K562 (cell line): Measurements from ENCODE around the gene LRRIQ4. TPM values are rescaled to one million over a fixed set of nuclear protein-coding genes. Genes with fewer than 3 reads are reported as not detected.
A peak's percentile ranks its signal among the peaks of the same experiment; 100 is the strongest.

Experiments used
- ATAC-seq: fragments of 200-7000 bp; cut with Tn5 transposase; 3 replicates; pipeline ENCODE4 v1.9.1; 2020; ENCODE audit warnings: moderate library complexity
- BruUV-seq: library from RNA; stranded (reverse); fragments of 400-500 nt; replicated peaks from 2 replicates; lab custom pipeline; 2021; lab: Mats Ljungman, UMichigan
- CTCF ChIA-PET: fragments of 300-600 bp; formaldehyde crosslinking; extraction: SDS; loops from one replicate; lab custom pipeline; 2021; ENCODE audit warnings: low intra/inter-chr PET ratio; lab: Yijun Ruan, JAX
- POLR2A ChIA-PET: fragments of 300-600, 350-650 bp; sonication (Branson Sonifier 250); formaldehyde crosslinking; extraction: SDS; loops from one replicate; lab custom pipeline; 2021; ENCODE audit warnings: antibody characterized with exemption, inconsistent platforms; lab: Yijun Ruan, JAX
- DNase-seq, 4 experiments: peaks; one replicate each; pipeline versions ENCODE4 v3.0.0 to v3.0.0-alpha.2; 2011 to 2018; ENCODE audit warnings: low spot score in 3 of 4, mixed read lengths in 3 of 4; ENCODE audit errors: extremely low read depth in 1 of 4
- FAIRE-seq: peaks from 2 replicates; lab custom pipeline; 2011; peaks lifted over from hg19 to GRCh38; lab: Jason Lieb, UNC
- H2AFZ ChIP-seq: 2 replicates; pipeline ENCODE4 v1.6.0; 2011; ENCODE audit warnings: low read depth, low read length, control low read depth, inconsistent platforms
- H3K27ac ChIP-seq: fragments of 200-600 bp; 3 replicates; pipeline ENCODE4 v1.8.0; 2011; ENCODE audit warnings: low read depth, mild to moderate bottlenecking, control low read depth, inconsistent platforms, low read length, moderate library complexity, mixed read lengths; ENCODE audit errors: extremely low read depth
- H3K27me3 ChIP-seq, 2 experiments: fragments of 300-600 bp in 1 of 2; 2 replicates in 1 of 2; 3 replicates in 1 of 2; pipeline versions ENCODE4 v1.6.0 to v1.8.0; 2011; ENCODE audit warnings: inconsistent platforms in 2 of 2, low read length in 2 of 2, mild to moderate bottlenecking in 1 of 2, mixed read lengths in 1 of 2, moderate library complexity in 1 of 2; ENCODE audit not compliant: control insufficient read depth in 2 of 2, insufficient read depth in 2 of 2
- H3K36me3 ChIP-seq: fragments of 300-600 bp; 3 replicates; pipeline ENCODE4 v1.8.0; 2011; ENCODE audit warnings: mild to moderate bottlenecking, low read length, inconsistent platforms; ENCODE audit not compliant: control insufficient read depth, insufficient read depth
- H3K4me1 ChIP-seq, 2 experiments: fragments of 200-600 bp in 1 of 2; replicated peaks in 1 of 2; 2 replicates in 1 of 2; 3 replicates in 1 of 2; pipeline versions ENCODE4 v1.5.1 to v1.8.0; 2011; ENCODE audit warnings: inconsistent platforms in 2 of 2, low read length in 2 of 2, mild to moderate bottlenecking in 1 of 2, mixed read lengths in 1 of 2, moderate library complexity in 1 of 2; ENCODE audit not compliant: control insufficient read depth in 2 of 2, insufficient read depth in 2 of 2
- H3K4me2 ChIP-seq: 2 replicates; pipeline ENCODE4 v1.6.1; 2011; ENCODE audit warnings: low read length, control low read depth, inconsistent platforms, mixed read lengths; ENCODE audit not compliant: insufficient read depth
- H3K4me3 ChIP-seq: fragments of 200-600 bp; sonication (generic), shearing (Covaris generic); 2 replicates; pipeline ENCODE4 v1.5.1; 2016; ENCODE audit warnings: control low read depth, inconsistent platforms
- H3K79me2 ChIP-seq: fragments of 200-600 bp; 3 replicates; pipeline ENCODE4 v1.8.0; 2011; ENCODE audit warnings: low read length, inconsistent platforms; ENCODE audit not compliant: control insufficient read depth, insufficient read depth
- H3K9ac ChIP-seq, 2 experiments: 2 replicates each; pipeline versions ENCODE4 v1.6.0 to v1.6.1; 2011; ENCODE audit warnings: low read depth in 2 of 2, low read length in 2 of 2, control low read depth in 1 of 2, inconsistent platforms in 1 of 2, mild to moderate bottlenecking in 1 of 2, mixed read lengths in 1 of 2; ENCODE audit not compliant: insufficient read depth in 1 of 2
- H3K9me1 ChIP-seq: one replicate; pipeline ENCODE4 v1.6.0; 2011; ENCODE audit warnings: inconsistent platforms, mild to moderate bottlenecking, low read length, moderate library complexity; ENCODE audit not compliant: control insufficient read depth, insufficient read depth
- H3K9me3 ChIP-seq: replicated peaks from 2 replicates; pipeline ENCODE4 v1.5.1; 2011; ENCODE audit warnings: low read depth, low read length, inconsistent platforms; ENCODE audit not compliant: control insufficient read depth, insufficient read depth
- H4K20me1 ChIP-seq: replicated peaks from 2 replicates; pipeline ENCODE4 v1.6.1; 2011; ENCODE audit warnings: low read length, inconsistent platforms, mixed read lengths; ENCODE audit not compliant: control insufficient read depth, insufficient read depth
- ADNP ChIP-seq: fragments of 200-800 bp; sonication (Bioruptor generic); IDR thresholded peaks from 2 replicates; pipeline ENCODE4 v1.6.1; 2016; ENCODE audit warnings: missing genetic modification characterization, missing compliant biosample characterization
- BCL6 ChIP-seq: fragments of 250-450 bp; sonication (Bioruptor Pico); IDR thresholded peaks from 2 replicates; pipeline ENCODE4 v1.4.0; 2020
- CTBP1 ChIP-seq: fragments of 450-650 bp; IDR thresholded peaks from 2 replicates; pipeline ENCODE4 v1.6.1; 2016; ENCODE audit warnings: borderline replicate concordance
- E2F3 ChIP-seq: fragments of 250-450 bp; sonication (Bioruptor Pico); IDR thresholded peaks from 2 replicates; pipeline ENCODE4 v1.4.0; 2020; ENCODE audit warnings: mild to moderate bottlenecking
- HLTF ChIP-seq: fragments of 450-650 bp; IDR thresholded peaks from 2 replicates; pipeline ENCODE4 v1.6.1; 2016
- MTA1 ChIP-seq: fragments of 450-650 bp; IDR thresholded peaks from 2 replicates; pipeline ENCODE4 v1.6.1; 2017; ENCODE audit warnings: borderline replicate concordance
- POLR2H ChIP-seq: IDR thresholded peaks from 2 replicates; pipeline ENCODE4 v1.6.1; 2016; ENCODE audit warnings: missing genetic modification characterization, low read depth, mild to moderate bottlenecking, control low read depth, missing compliant biosample characterization, moderate library complexity
- POLR3A ChIP-seq: IDR thresholded peaks from 2 replicates; pipeline ENCODE4 v1.6.1; 2011; ENCODE audit warnings: borderline replicate concordance, mild to moderate bottlenecking, moderate library complexity; ENCODE audit not compliant: insufficient read length, insufficient read depth; ENCODE audit errors: extremely low read depth
- PTTG1 ChIP-seq: fragments of 450-650 bp; IDR thresholded peaks from 2 replicates; pipeline ENCODE4 v1.6.1; 2016; ENCODE audit warnings: low read depth, mild to moderate bottlenecking, missing genetic modification characterization, missing compliant biosample characterization
- RHOXF2B ChIP-seq: fragments of 250-450 bp; sonication (Bioruptor Pico); conservative IDR thresholded peaks from 2 replicates; pipeline ENCODE4 v1.5.1; 2021
- TBL1XR1 ChIP-seq, 2 experiments: IDR thresholded peaks; 2 replicates each; pipeline ENCODE4 v1.6.1; 2012; ENCODE audit warnings: improper control_type of control experiment in 2 of 2, low read length in 2 of 2, mild to moderate bottlenecking in 1 of 2
- ZNF3 ChIP-seq: fragments of 250-450 bp; sonication (Bioruptor Pico); IDR thresholded peaks from 2 replicates; pipeline ENCODE4 v1.5.0; 2021; ENCODE audit warnings: mild to moderate bottlenecking, moderate library complexity
- WGBS: fragments of 100-300 bp; shearing (Covaris generic); methylation state at CpG from one replicate; pipeline ENCODE4 v1.1.6; 2016; ENCODE audit warnings: low coverage, mixed read lengths; ENCODE audit not compliant: insufficient coverage; ENCODE audit errors: missing lambda C conversion rate; 5-methylcytosine and 5-hydroxymethylcytosine counted together
- in situ Hi-C: fragments of 300-500 bp; cut with MboI; formaldehyde crosslinking; loops from 4 replicates; pipeline ENCODE4 v1.15.0; 2018; ENCODE audit warnings: inconsistent platforms, mixed read lengths
- intact Hi-C: fragments of 100-400 bp; cut with micrococcal nuclease; formaldehyde crosslinking; loops from 2 replicates; pipeline ENCODE4 v1.14.2; 2022
- polyA plus RNA-seq, 8 experiments: library from polyadenylated mRNA; depleted of rRNA in 4 of 8; stranded (reverse) in 5 of 8; unstranded in 3 of 8; fragments of >200 nt; fragmentation: Nextera tagmentation in 2 of 8; fragmentation: Illumina TruSeq in 1 of 8; extraction: Ambion mirVana in 2 of 8; extraction: Trizol in 1 of 8; gene quantifications; 2 replicates each; pipeline versions ENCODE4 v1.2.1 to v1.2.3, GENCODE V29; 2011 to 2014; ENCODE audit warnings: inconsistent platforms in 1 of 8, missing spikeins in 1 of 8
- total RNA-seq, 7 experiments: library from RNA; depleted of rRNA in 6 of 7; stranded (reverse); fragments of >200 nt in 6 of 7; fragmentation: Illumina TruSeq in 2 of 7; extraction: Trizol in 2 of 7; gene quantifications; 2 replicates each; pipeline versions ENCODE4 v1.2.1 to v1.2.3, GENCODE V29; 2011 to 2021; ENCODE audit warnings: low replicate concordance in 1 of 7
- TF ChIP-seq, protein P1 (sequence below): IDR thresholded peaks from 2 replicates; pipeline ENCODE4 v1.6.1; 2012; ENCODE audit warnings: low read depth, low read length, improper control_type of control experiment, borderline replicate concordance
- TF ChIP-seq, protein P2 (sequence below): fragments of 250-450 bp; sonication (Bioruptor Pico); IDR thresholded peaks from 2 replicates; pipeline ENCODE4 v1.6.1; 2021; ENCODE audit warnings: mild to moderate bottlenecking
- TF ChIP-seq, protein P3 (sequence below): conservative IDR thresholded peaks from 2 replicates; pipeline ENCODE4 v1.6.1; 2011; ENCODE audit warnings: low read depth, mild to moderate bottlenecking, low read length; ENCODE audit not compliant: control insufficient read depth

The LRRIQ4 gene
- total and polyA plus RNA-seq, 9 of the 15 experiments (the other 6 are each of a cell fraction or from before 2014, with no cell fraction given) = not detected

DNA sequence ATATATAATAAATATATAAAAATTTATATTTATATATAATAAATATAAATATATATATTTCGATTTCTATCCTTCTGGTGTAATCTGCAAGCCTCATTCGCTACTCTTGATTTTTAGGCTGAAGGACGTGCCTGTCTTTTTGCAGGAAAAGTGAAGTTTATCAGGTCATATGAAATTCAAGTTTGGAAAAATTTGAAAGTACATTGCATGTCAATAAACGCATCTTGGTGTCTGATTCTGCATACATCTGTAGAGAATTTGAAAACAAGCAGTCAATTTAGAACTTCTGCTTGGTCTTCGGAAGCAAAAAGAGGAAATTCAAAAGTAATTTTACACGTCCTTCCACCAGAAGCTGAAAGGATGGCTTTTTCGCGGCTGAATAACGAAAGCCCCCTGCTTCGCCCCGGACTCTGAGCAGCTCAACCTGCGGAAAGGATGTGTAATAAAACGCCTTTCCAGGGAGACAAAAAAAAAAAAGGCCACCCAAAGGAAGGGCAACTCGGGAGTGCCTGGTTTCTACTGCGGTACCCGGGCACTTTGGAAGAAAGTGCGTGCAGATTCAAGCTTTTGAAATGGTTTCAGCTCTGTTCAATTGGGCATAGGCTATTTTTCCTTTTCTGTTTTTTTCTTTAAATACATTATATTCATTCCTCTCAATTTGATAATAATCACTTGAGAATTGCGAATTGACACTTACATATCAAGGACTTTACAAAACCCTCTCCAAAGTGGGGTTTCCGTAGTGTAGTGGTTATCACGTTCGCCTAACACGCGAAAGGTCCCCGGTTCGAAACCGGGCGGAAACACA is 41.0 kb upstream of the LRRIQ4 start:
- peak; percentile 54 for ATAC-seq
- no peak for FAIRE-seq
- no TSS peak for BruUV-seq
- Histone ChIP-seq H3K9me1 (no peaks in the 10 kb centered on the region), H3K4me2 (peak overlapping the region; percentile 98), H3K4me1 (peaks cover 10 to 13% of the 10 kb centered on the region in 2 experiments; a peak in 3 of 5 replicates), H3K9me3 (peaks cover 4% of the 10 kb centered on the region; the same call in 1 of the 2 replicates), H3K4me3 (peak overlapping the region; percentile 89), H3K9ac (peak overlapping the region; percentile 89 to 96; a peak in 3 of 4 replicates), H3K27ac (peak overlapping the region; percentile 98), H3K27me3 (no peaks in the 10 kb centered on the region), H2AFZ (peak overlapping the region; percentile 99), H4K20me1 (no peaks in the 10 kb centered on the region), H3K79me2 (peaks cover 43% of the 10 kb centered on the region), H3K36me3 (peaks cover 26% of the 10 kb centered on the region)
- in situ Hi-C loops (no loop called here), intact Hi-C loops (no loop called here)
- peak; percentile 36 to 83 (median 56) for DNase-seq
- under 1% methylated on average over 27 of the region's 27 CpGs for WGBS
- ChIA-PET CTCF (no interaction called here), POLR2A (interaction anchor here (0.7 to 1.0 kb wide), 2 partner anchors 9 to 13 kb away, joined by 3 read pairs; no protein-coding TSS in a partner anchor)
- TF ChIP-seq ADNP (tag) = peak; percentile 81; the same call in 1 of the 2 replicates
- no peak for TF ChIP-seq BCL6 (CRISPR knock-in tag)
- TF ChIP-seq, protein P1, sequence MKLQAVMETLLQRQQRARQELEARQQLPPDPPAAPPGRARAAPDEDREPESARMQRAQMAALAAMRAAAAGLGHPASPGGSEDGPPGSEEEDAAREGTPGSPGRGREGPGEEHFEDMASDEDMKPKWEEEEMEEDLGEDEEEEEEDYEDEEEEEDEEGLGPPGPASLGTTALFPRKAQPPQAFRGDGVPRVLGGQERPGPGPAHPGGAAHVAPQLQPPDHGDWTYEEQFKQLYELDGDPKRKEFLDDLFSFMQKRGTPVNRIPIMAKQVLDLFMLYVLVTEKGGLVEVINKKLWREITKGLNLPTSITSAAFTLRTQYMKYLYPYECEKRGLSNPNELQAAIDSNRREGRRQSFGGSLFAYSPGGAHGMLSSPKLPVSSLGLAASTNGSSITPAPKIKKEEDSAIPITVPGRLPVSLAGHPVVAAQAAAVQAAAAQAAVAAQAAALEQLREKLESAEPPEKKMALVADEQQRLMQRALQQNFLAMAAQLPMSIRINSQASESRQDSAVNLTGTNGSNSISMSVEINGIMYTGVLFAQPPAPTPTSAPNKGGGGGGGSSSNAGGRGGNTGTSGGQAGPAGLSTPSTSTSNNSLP = peak; percentile 55
- no peak for TF ChIP-seq E2F3
- no peak for TF ChIP-seq ZNF3 (CRISPR knock-in tag)
- TF ChIP-seq POLR3A = peak; percentile 91
- no peak for TF ChIP-seq HLTF
- peak; percentile 100 for TF ChIP-seq POLR2H
- TF ChIP-seq, protein P2, sequence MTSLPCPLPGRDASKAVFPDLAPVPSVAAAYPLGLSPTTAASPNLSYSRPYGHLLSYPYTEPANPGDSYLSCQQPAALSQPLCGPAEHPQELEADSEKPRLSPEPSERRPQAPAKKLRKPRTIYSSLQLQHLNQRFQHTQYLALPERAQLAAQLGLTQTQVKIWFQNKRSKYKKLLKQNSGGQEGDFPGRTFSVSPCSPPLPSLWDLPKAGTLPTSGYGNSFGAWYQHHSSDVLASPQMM (CRISPR knock-in tag) = no peak
- 0 out of 2 replicates have a peak, but pooled peaks have one; percentile 10 for TF ChIP-seq RHOXF2B
- TF ChIP-seq, protein P3, sequence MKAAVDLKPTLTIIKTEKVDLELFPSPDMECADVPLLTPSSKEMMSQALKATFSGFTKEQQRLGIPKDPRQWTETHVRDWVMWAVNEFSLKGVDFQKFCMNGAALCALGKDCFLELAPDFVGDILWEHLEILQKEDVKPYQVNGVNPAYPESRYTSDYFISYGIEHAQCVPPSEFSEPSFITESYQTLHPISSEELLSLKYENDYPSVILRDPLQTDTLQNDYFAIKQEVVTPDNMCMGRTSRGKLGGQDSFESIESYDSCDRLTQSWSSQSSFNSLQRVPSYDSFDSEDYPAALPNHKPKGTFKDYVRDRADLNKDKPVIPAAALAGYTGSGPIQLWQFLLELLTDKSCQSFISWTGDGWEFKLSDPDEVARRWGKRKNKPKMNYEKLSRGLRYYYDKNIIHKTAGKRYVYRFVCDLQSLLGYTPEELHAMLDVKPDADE = peak; percentile 63; the same call in 1 of the 2 replicates
- TF ChIP-seq PTTG1 (tag) = no peak
- TF ChIP-seq MTA1 = peak; percentile 57; the same call in 1 of the 2 replicates
- TF ChIP-seq TBL1XR1 (IDR thresholded peaks at IDR 0.05; ENCODE audit: low read length in 2 of 2) = peak in 1 of 2 experiments; percentile 64; a peak in 1 of 4 replicates
- TF ChIP-seq CTBP1 = 0 out of 2 replicates have a peak, but pooled peaks have one; percentile 29
